B cell (primary cell): Measurements from ENCODE around the gene PHACTR1. TPM values are rescaled to one million over a fixed set of nuclear protein-coding genes. Genes with fewer than 3 reads are reported as not detected.

Source experiments
- ATAC-seq: fragments of 200-7000 bp; cut with Tn5 transposase; one replicate; pipeline ENCODE4 v1.10.0; 2021; ENCODE audit warnings: low read depth, mild to moderate bottlenecking, moderate number of reproducible peaks, moderate library complexity
- CTCF ChIA-PET: fragments of 350-600 bp; sonication (Branson Sonifier 250); formaldehyde crosslinking; loops from one replicate; lab custom pipeline; 2021; ENCODE audit warnings: antibody characterized with exemption, inconsistent platforms; lab: Charles Lee
- POLR2A ChIA-PET: fragments of 350-600 bp; sonication (Branson Sonifier 250); formaldehyde crosslinking; loops from one replicate; lab custom pipeline; 2021; ENCODE audit warnings: antibody characterized with exemption; lab: Charles Lee
- DNase-seq: peaks from one replicate; pipeline ENCODE4 v3.0.0; 2013
- H2AFZ ChIP-seq: 2 replicates; pipeline ENCODE4 v1.6.1; 2012; ENCODE audit warnings: mild to moderate bottlenecking, low read depth, low read length; ENCODE audit not compliant: insufficient read depth, poor library complexity, severe bottlenecking
- H3K27ac ChIP-seq, 2 donors: 1 replicate in 1 of 2; 2 replicates in 1 of 2; pipeline ENCODE4 v1.5.1; 2012 to 2013; ENCODE audit warnings: low read length in 2 of 2, mild to moderate bottlenecking in 2 of 2, moderate library complexity in 1 of 2
- H3K27me3 ChIP-seq, 4 experiments: fragments of 200-600 bp in 1 of 4; sonication (generic) in 1 of 4; replicated peaks in 1 of 4; 1 replicate in 2 of 4; 2 replicates in 2 of 4; pipeline versions ENCODE4 v1.6.1 to v1.7.0; 2013 to 2016; ENCODE audit warnings: low read length in 3 of 4, mild to moderate bottlenecking in 2 of 4, mixed read lengths in 1 of 4, moderate library complexity in 1 of 4; ENCODE audit not compliant: insufficient read depth in 4 of 4, control insufficient read depth in 3 of 4; ENCODE audit errors: control extremely low read depth in 1 of 4
- H3K36me3 ChIP-seq, 2 experiments: replicated peaks in 1 of 2; 1 replicate in 1 of 2; 2 replicates in 1 of 2; pipeline versions ENCODE4 v1.6.1 to v1.7.1; 2013; ENCODE audit warnings: low read length in 1 of 2; ENCODE audit not compliant: insufficient read depth in 2 of 2, control insufficient read depth in 1 of 2; ENCODE audit errors: control extremely low read depth in 1 of 2, extremely low read depth in 1 of 2
- H3K4me1 ChIP-seq, 2 donors: fragments of 200-600 bp in 1 of 2; sonication (generic) in 1 of 2; 1 replicate in 1 of 2; 2 replicates in 1 of 2; pipeline versions ENCODE4 v1.5.1 to v1.6.1; 2013 to 2017; ENCODE audit warnings: low read length in 2 of 2; ENCODE audit not compliant: control insufficient read depth in 2 of 2, insufficient read depth in 2 of 2
- H3K4me2 ChIP-seq: replicated peaks from 2 replicates; pipeline ENCODE3; 2012; ENCODE audit warnings: mild to moderate bottlenecking, low read depth, low read length; ENCODE audit not compliant: poor library complexity, severe bottlenecking
- H3K4me3 ChIP-seq, 5 experiments: fragments of 200-600 bp in 1 of 5; sonication (generic) in 1 of 5; 1 replicate in 3 of 5; 2 replicates in 2 of 5; pipeline versions ENCODE4 v1.5.1 to v1.7.0; 2011 to 2016; ENCODE audit warnings: low read length in 4 of 5, mild to moderate bottlenecking in 4 of 5, low read depth in 2 of 5, control low read depth in 1 of 5, moderate library complexity in 1 of 5; ENCODE audit not compliant: insufficient read depth in 1 of 5; ENCODE audit errors: control extremely low read depth in 1 of 5, extremely low read depth in 1 of 5
- H3K79me2 ChIP-seq: fragments of 200-600 bp; sonication (generic); one replicate; pipeline ENCODE4 v1.6.0; 2016; ENCODE audit warnings: low read length; ENCODE audit not compliant: control insufficient read depth, insufficient read depth
- H3K9ac ChIP-seq: fragments of 200-600 bp; sonication (generic); 2 replicates; pipeline ENCODE4 v1.6.1; 2017; ENCODE audit warnings: mild to moderate bottlenecking, low read length, moderate library complexity
- H3K9me3 ChIP-seq, 3 donors: one replicate each; pipeline versions ENCODE4 v1.6.1 to v1.7.1; 2013; ENCODE audit warnings: low read length in 2 of 3; ENCODE audit not compliant: control insufficient read depth in 2 of 3, insufficient read depth in 1 of 3; ENCODE audit errors: control extremely low read depth in 1 of 3
- H4K20me1 ChIP-seq: 2 replicates; pipeline ENCODE4 v1.6.0; 2012; ENCODE audit warnings: mild to moderate bottlenecking, low read length; ENCODE audit not compliant: insufficient read depth, control insufficient read depth, poor library complexity, severe bottlenecking
- H3K27ac Mint-ChIP-seq: one replicate; pipeline ENCODE4 v1.8.0; 2021; ENCODE audit warnings: mixed read lengths
- H3K27me3 Mint-ChIP-seq: one replicate; pipeline ENCODE4 v1.8.0; 2021; ENCODE audit warnings: mixed read lengths
- H3K4me1 Mint-ChIP-seq: one replicate; pipeline ENCODE4 v1.8.0; 2021; ENCODE audit warnings: mixed read lengths
- H3K4me3 Mint-ChIP-seq: one replicate; pipeline ENCODE4 v1.8.0; 2021; ENCODE audit warnings: mixed read lengths
- H3K9me3 Mint-ChIP-seq: one replicate; pipeline ENCODE4 v1.8.0; 2022; ENCODE audit warnings: mixed read lengths; ENCODE audit not compliant: insufficient read depth
- EZH2 ChIP-seq: IDR thresholded peaks from 2 replicates; pipeline ENCODE4 v1.6.1; 2012; ENCODE audit warnings: borderline replicate concordance, low read depth, mild to moderate bottlenecking, moderate library complexity, low read length; ENCODE audit not compliant: insufficient read depth, poor library complexity, severe bottlenecking
- WGBS: methylation state at CpG from one replicate; pipeline ENCODE4 v1.1.5; 2013; ENCODE audit warnings: missing lambda C conversion rate; ENCODE audit not compliant: insufficient coverage; 5-methylcytosine and 5-hydroxymethylcytosine counted together
- intact Hi-C: fragments of 100-400 bp; cut with micrococcal nuclease; formaldehyde crosslinking; loops from one replicate; pipeline ENCODE4 v1.10.0; 2022
- polyA plus RNA-seq: library from polyadenylated mRNA; depleted of rRNA; stranded (reverse); fragments of >200 nt; gene quantifications from 2 replicates; pipeline ENCODE4 v1.2.3, GENCODE V29; 2012
- total RNA-seq, 2 donors: library from RNA; stranded (reverse); fragments of 120-200 nt in 1 of 2; gene quantifications; 1 replicate in 1 of 2; 2 replicates in 1 of 2; pipeline versions ENCODE4 v1.2.3 to v1.2.4, GENCODE V29; 2013 to 2022
- TF ChIP-seq, protein P1 (sequence below): fragments of 200-600 bp; IDR thresholded peaks from one replicate; pipeline ENCODE4 v1.8.0; 2022; ENCODE audit warnings: antibody characterized with exemption, mild to moderate bottlenecking

Gene PHACTR1
- total and polyA plus RNA-seq, 2 donors (not counting 1 experiment from before 2014, with no cell fraction given) = 30.2 to 129 TPM

DNA sequence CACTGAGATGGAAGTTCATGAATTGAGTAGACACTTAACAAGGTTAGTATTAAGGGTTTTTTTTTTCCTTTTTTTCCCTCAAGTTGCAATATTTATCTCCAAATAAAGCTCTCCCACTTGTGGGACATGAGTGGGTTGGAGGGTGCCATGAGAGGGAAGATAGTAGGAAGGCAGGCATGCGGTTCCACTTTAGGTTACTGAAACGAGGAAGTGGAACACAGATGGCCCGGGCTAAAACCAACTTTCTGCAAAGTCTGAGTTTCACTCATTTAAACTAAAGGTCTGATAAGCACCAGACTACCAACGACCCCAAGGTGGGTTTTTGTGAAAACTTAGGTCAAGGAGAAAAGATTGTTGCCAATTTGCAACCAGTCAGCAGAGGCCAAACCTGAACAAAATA, 569.6 kb downstream of the PHACTR1 start:
- H3K9me3 Mint-ChIP-seq = no peaks in the 10 kb centered on the region
- H3K4me3 ChIP-seq = no peak overlapping the region
- peaks cover 0 to 17% (median 7%) of the 10 kb centered on the region in 3 donors for H3K9me3 ChIP-seq
- intact Hi-C loops = loop anchor here (1.0 kb wide), 1 partner anchor 13 kb away; no protein-coding TSS in a partner anchor
- no peaks in the 10 kb centered on the region for H3K27me3 ChIP-seq
- POLR2A ChIA-PET = interaction anchor here (0.9 to 1.4 kb wide), 5 partner anchors 10 to 84 kb away, joined by 3 to 7 read pairs (median 3); no protein-coding TSS in a partner anchor
- TF ChIP-seq, protein P1, sequence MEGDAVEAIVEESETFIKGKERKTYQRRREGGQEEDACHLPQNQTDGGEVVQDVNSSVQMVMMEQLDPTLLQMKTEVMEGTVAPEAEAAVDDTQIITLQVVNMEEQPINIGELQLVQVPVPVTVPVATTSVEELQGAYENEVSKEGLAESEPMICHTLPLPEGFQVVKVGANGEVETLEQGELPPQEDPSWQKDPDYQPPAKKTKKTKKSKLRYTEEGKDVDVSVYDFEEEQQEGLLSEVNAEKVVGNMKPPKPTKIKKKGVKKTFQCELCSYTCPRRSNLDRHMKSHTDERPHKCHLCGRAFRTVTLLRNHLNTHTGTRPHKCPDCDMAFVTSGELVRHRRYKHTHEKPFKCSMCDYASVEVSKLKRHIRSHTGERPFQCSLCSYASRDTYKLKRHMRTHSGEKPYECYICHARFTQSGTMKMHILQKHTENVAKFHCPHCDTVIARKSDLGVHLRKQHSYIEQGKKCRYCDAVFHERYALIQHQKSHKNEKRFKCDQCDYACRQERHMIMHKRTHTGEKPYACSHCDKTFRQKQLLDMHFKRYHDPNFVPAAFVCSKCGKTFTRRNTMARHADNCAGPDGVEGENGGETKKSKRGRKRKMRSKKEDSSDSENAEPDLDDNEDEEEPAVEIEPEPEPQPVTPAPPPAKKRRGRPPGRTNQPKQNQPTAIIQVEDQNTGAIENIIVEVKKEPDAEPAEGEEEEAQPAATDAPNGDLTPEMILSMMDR = no peak
- TF ChIP-seq EZH2 = no peak
- peaks cover 31 to 32% of the 10 kb centered on the region in 2 donors for H3K4me1 ChIP-seq
- peaks cover 38% of the 10 kb centered on the region for H3K79me2 ChIP-seq
- H3K27me3 Mint-ChIP-seq = no peaks in the 10 kb centered on the region
- no peak overlapping the region for H2AFZ ChIP-seq
- peaks cover 73% of the 10 kb centered on the region for H4K20me1 ChIP-seq
- peak overlapping the region; percentile 49 for H3K4me3 Mint-ChIP-seq
- H3K27ac ChIP-seq = peak overlapping the region; percentile 4 to 69
- peak overlapping the region; percentile 75 for H3K27ac Mint-ChIP-seq
- H3K4me1 Mint-ChIP-seq = peaks cover 74% of the 10 kb centered on the region
- ATAC-seq = peak; percentile 74
- WGBS = no CpG with 5 or more reads among the region's 4 CpGs
- no peak overlapping the region for H3K9ac ChIP-seq
- DNase-seq = peak; percentile 61
- H3K4me2 ChIP-seq = peak overlapping the region; percentile 44
- CTCF ChIA-PET = interaction anchor here (0.9 to 2.6 kb wide), 7 partner anchors 9 to 91 kb away, joined by 3 to 10 read pairs (median 5); partner anchors contain the start of gene TBC1D7
- peaks cover 25 to 89% of the 10 kb centered on the region in 2 experiments for H3K36me3 ChIP-seq

DNA sequence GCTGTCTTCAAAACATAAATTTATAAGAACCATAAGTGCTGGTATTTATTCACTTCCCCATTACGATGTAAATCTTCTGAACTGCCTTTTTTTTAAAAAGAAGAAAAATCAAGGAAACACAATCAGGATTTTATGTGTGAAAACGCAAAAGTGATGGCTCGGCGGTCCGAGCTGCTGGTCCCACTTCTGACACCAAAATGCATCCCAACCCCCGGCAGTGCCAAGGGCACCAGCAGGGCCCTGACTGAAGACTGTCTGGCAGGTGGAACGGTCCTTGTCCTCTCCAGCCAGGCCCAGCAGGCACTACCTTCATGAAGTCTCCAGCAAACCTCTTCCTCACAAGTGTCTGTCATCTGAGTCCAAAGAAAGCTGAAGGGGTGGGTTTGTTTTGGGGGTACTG, 570.5 kb downstream of the PHACTR1 start:
- H3K4me3 Mint-ChIP-seq = no peak overlapping the region
- Histone ChIP-seq H2AFZ (no peak overlapping the region), H3K27ac (peak overlapping the region in 1 of 2 donors; percentile 69), H3K4me2 (no peak overlapping the region), H3K36me3 (peaks cover 27 to 89% of the 10 kb centered on the region in 2 experiments), H3K4me3 (no peak overlapping the region), H3K27me3 (no peaks in the 10 kb centered on the region), H3K9me3 (peaks cover 0 to 17% (median 7%) of the 10 kb centered on the region in 3 donors), H4K20me1 (peaks cover 64% of the 10 kb centered on the region), H3K4me1 (peaks cover 31% of the 10 kb centered on the region in 2 donors), H3K9ac (no peak overlapping the region), H3K79me2 (peaks cover 33% of the 10 kb centered on the region)
- H3K27me3 Mint-ChIP-seq = no peaks in the 10 kb centered on the region
- DNase-seq (no peak), ATAC-seq (no peak)
- intact Hi-C loops = no loop called here
- peak overlapping the region; percentile 32 for H3K27ac Mint-ChIP-seq
- H3K4me1 Mint-ChIP-seq = peaks cover 67% of the 10 kb centered on the region
- no peak for TF ChIP-seq EZH2
- TF ChIP-seq, protein P1 = no peak
- POLR2A ChIA-PET = interaction anchor here (0.6 to 1.4 kb wide), 4 partner anchors 10 to 57 kb away, joined by 3 to 7 read pairs (median 4); no protein-coding TSS in a partner anchor
- CTCF ChIA-PET = interaction anchor here (1.3 to 1.5 kb wide), 2 partner anchors 12 to 44 kb away, joined by 6 read pairs; no protein-coding TSS in a partner anchor
- no peaks in the 10 kb centered on the region for H3K9me3 Mint-ChIP-seq
- 100% methylated on average over 5 of the region's 7 CpGs for WGBS
